H1 (cell line): ENCODE results near the gene ALK. TPM values are rescaled to one million over a fixed set of nuclear protein-coding genes. Genes with fewer than 3 reads are reported as not detected.

Experiments
- KDM1A ChIP-seq: fragments of 200-600, 300-600 bp; sonication (generic); IDR thresholded peaks from 2 replicates; pipeline ENCODE4 v1.7.1; 2016; ENCODE audit warnings: mild to moderate bottlenecking, low read length, borderline replicate concordance
- POLR2A ChIP-seq, 2 experiments: IDR thresholded peaks; 1 replicate in 1 of 2; 2 replicates in 1 of 2; pipeline ENCODE4 v1.6.1; 2011; ENCODE audit warnings: low read depth in 2 of 2, low read length in 2 of 2, mild to moderate bottlenecking in 2 of 2; ENCODE audit errors: control extremely low read depth in 1 of 2
- SRF ChIP-seq: IDR thresholded peaks from 2 replicates; pipeline ENCODE4 v1.6.1; 2011; ENCODE audit warnings: mild to moderate bottlenecking, low read depth, low read length, moderate library complexity
- SUZ12 ChIP-seq: fragments of 200-600 bp; sonication (generic); IDR thresholded peaks from 2 replicates; pipeline ENCODE4 v1.6.1; 2012; ENCODE audit warnings: mild to moderate bottlenecking, inconsistent platforms, low read length, moderate library complexity, mixed read lengths
- polyA plus RNA-seq, 7 experiments: library from polyadenylated mRNA; depleted of rRNA in 3 of 7; stranded (reverse) in 5 of 7; unstranded in 2 of 7; fragments of >200 nt in 5 of 7; fragments of 200-250 nt in 2 of 7; gene quantifications; 1 replicate in 5 of 7; 2 replicates in 1 of 7; 4 replicates in 1 of 7; pipeline versions ENCODE4 v1.2.1 to v1.2.3, GENCODE V29; 2011 to 2013; ENCODE audit warnings: missing spikeins in 2 of 7, mixed read lengths in 2 of 7
- total RNA-seq: library from RNA; stranded (reverse); fragmentation: NEBNext Ultra II Directional; extraction: Animal tissue kit (Norgen Biotek cat#: 25700); gene quantifications from 2 replicates; pipeline ENCODE4 v1.2.1, GENCODE V29; 2021
- TF ChIP-seq, protein P1 (sequence below): fragments of 300-600 bp; sonication (generic); IDR thresholded peaks from 2 replicates; pipeline ENCODE4 v1.7.1; 2012; ENCODE audit warnings: low read length, moderate library complexity, mild to moderate bottlenecking, inconsistent platforms; ENCODE audit not compliant: insufficient replicate concordance

The ALK gene
- total and polyA plus RNA-seq, 2 of the 8 experiments (the other 6 are each of a cell fraction or from before 2014, with no cell fraction given), result 0.02 to 0.09 TPM

DNA sequence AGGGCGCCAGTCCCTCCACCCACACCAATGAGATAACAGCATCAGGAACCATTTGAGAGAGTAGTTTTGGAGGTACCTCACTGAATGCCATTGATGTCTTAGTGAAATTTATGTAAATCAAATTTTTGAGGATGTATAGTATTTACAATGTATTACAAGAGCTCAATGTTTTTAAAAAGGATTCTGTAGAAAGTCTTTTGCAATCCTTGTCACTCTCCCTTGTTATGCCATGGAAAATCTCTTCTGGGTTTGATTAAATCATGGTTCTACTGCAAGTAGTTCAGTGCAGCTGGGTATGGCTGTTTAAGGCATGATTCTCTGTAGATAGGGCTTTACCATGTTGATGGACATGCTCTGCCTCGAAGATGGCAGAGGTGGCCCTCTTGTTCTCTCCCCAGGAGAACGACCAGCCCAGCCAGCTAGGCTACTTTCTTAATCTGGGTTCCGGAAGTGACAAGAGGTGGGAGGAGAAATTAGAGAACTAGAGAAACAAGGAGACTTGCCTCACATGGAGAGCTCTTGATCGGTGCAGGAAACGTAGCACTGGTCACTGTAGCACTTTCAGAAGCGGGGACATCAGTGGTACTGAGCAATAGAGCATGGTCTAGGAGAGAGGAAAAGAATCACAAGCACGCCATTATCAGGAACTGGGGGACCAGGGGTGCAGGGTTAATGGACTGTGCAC, 603.4 kb downstream of the ALK start (continued):
- TF ChIP-seq, protein P1, sequence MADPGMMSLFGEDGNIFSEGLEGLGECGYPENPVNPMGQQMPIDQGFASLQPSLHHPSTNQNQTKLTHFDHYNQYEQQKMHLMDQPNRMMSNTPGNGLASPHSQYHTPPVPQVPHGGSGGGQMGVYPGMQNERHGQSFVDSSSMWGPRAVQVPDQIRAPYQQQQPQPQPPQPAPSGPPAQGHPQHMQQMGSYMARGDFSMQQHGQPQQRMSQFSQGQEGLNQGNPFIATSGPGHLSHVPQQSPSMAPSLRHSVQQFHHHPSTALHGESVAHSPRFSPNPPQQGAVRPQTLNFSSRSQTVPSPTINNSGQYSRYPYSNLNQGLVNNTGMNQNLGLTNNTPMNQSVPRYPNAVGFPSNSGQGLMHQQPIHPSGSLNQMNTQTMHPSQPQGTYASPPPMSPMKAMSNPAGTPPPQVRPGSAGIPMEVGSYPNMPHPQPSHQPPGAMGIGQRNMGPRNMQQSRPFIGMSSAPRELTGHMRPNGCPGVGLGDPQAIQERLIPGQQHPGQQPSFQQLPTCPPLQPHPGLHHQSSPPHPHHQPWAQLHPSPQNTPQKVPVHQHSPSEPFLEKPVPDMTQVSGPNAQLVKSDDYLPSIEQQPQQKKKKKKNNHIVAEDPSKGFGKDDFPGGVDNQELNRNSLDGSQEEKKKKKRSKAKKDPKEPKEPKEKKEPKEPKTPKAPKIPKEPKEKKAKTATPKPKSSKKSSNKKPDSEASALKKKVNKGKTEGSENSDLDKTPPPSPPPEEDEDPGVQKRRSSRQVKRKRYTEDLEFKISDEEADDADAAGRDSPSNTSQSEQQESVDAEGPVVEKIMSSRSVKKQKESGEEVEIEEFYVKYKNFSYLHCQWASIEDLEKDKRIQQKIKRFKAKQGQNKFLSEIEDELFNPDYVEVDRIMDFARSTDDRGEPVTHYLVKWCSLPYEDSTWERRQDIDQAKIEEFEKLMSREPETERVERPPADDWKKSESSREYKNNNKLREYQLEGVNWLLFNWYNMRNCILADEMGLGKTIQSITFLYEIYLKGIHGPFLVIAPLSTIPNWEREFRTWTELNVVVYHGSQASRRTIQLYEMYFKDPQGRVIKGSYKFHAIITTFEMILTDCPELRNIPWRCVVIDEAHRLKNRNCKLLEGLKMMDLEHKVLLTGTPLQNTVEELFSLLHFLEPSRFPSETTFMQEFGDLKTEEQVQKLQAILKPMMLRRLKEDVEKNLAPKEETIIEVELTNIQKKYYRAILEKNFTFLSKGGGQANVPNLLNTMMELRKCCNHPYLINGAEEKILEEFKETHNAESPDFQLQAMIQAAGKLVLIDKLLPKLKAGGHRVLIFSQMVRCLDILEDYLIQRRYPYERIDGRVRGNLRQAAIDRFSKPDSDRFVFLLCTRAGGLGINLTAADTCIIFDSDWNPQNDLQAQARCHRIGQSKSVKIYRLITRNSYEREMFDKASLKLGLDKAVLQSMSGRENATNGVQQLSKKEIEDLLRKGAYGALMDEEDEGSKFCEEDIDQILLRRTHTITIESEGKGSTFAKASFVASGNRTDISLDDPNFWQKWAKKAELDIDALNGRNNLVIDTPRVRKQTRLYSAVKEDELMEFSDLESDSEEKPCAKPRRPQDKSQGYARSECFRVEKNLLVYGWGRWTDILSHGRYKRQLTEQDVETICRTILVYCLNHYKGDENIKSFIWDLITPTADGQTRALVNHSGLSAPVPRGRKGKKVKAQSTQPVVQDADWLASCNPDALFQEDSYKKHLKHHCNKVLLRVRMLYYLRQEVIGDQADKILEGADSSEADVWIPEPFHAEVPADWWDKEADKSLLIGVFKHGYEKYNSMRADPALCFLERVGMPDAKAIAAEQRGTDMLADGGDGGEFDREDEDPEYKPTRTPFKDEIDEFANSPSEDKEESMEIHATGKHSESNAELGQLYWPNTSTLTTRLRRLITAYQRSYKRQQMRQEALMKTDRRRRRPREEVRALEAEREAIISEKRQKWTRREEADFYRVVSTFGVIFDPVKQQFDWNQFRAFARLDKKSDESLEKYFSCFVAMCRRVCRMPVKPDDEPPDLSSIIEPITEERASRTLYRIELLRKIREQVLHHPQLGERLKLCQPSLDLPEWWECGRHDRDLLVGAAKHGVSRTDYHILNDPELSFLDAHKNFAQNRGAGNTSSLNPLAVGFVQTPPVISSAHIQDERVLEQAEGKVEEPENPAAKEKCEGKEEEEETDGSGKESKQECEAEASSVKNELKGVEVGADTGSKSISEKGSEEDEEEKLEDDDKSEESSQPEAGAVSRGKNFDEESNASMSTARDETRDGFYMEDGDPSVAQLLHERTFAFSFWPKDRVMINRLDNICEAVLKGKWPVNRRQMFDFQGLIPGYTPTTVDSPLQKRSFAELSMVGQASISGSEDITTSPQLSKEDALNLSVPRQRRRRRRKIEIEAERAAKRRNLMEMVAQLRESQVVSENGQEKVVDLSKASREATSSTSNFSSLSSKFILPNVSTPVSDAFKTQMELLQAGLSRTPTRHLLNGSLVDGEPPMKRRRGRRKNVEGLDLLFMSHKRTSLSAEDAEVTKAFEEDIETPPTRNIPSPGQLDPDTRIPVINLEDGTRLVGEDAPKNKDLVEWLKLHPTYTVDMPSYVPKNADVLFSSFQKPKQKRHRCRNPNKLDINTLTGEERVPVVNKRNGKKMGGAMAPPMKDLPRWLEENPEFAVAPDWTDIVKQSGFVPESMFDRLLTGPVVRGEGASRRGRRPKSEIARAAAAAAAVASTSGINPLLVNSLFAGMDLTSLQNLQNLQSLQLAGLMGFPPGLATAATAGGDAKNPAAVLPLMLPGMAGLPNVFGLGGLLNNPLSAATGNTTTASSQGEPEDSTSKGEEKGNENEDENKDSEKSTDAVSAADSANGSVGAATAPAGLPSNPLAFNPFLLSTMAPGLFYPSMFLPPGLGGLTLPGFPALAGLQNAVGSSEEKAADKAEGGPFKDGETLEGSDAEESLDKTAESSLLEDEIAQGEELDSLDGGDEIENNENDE, result no peak
- TF ChIP-seq POLR2A (IDR thresholded peaks at IDR 0.05; ENCODE audit: control extremely low read depth in 1 of 2, low read depth in 2 of 2, low read length in 2 of 2), result no peak
- TF ChIP-seq KDM1A, result no peak
- no peak for TF ChIP-seq SUZ12
- TF ChIP-seq SRF, result no peak
